Middle frontal gyrus (tissue), 1 donor: ENCODE results near the gene EEFSEC.

ENCODE experiments used
- DNase-seq: peaks from one replicate; pipeline ENCODE4 v3.0.0-alpha.2; 2015; ENCODE audit warnings: low spot score; ENCODE audit errors: extremely low spot score

Gene EEFSEC

GRCh38 chr3:128283421-128283820, 130.1 kb downstream of the EEFSEC start:
- DNase-seq = no peak

GRCh38 chr3:128285042-128285966, 132.0 kb downstream of the EEFSEC start:
- no peak for DNase-seq

- no peak for DNase-seq
These were observed 132.7 kb downstream of the EEFSEC start for GRCh38 chr3:128285967-128286321.

GRCh38 chr3:128286691-128287090, 133.4 kb downstream of the EEFSEC start:
- DNase-seq = no peak

DNA sequence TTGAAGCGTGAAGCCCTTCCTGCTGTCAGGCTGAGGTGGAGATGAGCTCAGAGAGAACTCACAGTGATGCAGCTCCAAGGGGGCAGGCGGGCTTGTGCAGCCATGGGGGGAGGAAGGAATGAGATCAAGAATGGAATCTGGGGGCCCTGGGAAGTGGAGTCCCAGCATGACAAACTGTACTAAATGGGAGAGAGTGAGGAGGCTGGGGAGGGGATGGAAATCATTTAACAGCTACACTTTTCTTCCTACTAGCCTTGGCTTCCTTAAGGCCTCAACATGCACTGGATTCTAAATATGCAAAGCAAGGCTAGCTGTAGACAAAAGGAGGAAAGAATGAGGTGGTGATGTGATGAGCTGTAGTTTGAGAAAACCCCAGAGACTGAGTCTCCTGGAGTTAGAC, 133.9 kb downstream of the EEFSEC start:
- DNase-seq = no peak

GRCh38 chr3:128289534-128289933, 136.3 kb downstream of the EEFSEC start:
- DNase-seq = no peak

- DNase-seq = no peak
These were observed 137.2 kb downstream of the EEFSEC start for GRCh38 chr3:128290484-128290883.

DNA sequence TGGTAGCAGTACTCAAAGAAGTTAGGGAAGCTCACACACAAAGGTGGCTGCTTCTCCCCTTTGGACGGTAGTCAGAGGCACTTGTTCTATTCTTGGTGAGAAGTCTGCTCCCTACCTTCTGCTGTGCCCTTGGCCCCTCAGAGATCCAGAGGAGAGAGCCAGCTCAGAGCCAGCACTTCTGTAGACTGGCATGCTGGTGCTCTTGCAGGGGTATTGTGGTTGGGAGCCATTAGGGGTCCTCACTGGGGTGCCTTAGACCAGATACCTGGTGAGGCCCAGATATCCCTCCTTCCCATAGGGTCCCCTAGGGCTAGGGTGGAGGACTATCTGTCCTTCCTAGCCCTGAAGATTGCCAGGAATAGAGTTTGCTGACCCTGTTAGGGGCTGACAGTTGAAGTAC, 140.6 kb downstream of the EEFSEC start:
- no peak for DNase-seq

DNA sequence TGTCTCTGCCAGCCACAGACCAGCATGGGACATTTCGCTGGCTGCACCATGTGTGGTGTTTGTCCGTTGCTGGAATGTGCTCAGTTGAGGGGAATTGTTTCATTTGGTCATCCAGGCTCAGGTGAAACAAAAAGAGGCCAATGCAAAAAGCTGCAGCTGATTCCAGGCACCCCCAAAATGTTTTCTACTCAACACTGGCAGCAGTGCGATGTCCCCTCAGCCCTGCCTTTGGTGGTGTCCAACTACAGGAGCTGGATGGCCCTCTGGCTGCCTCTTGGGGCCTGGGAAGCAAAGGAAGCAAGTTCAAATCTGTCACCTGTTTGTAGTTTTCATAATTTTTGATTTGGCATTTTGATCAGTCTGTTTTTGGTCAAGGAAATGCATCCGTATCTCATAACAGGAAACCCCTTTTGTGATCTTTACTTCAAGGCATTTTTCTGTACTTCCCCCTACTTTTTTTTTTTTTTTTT, 141.8 kb downstream of the EEFSEC start:
- no peak for DNase-seq

DNA sequence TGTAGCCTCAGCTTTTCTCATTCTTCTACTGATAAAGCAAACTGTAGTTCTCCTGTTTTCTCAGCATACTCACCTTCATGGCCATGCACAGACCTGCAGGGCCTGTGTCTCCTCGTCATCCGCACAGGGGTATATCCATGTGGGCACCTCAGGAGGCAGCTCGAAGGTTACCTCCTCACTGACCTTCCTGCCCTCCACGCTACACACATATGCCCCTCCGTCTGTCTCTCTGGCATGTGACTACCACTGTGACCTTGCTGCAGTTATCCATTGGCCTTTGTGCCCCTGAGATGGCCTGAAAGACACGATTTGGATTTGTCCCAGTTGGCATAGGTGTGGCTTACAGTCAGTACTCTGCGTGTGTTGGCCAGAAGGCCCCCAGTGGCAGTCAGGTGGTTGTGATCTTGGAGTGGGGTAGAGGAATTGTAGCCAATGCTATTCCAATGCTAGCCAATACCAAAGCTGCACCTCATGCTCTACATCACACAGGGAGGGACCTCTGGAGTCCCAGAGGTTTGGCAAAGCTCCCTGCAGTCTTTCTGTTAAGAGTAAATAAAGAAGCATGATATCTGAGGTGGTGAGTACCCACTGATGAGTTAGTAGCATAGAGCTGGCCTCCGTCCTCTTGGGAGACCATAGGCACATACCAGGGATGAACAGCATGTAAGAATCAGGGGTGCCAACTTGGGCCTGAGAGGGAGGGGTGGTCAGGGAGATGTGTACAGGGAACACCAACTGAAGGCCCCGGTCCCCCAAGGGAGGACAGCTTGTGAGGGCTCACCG, 143.4 kb downstream of the EEFSEC start:
- DNase-seq = no peak

- DNase-seq = no peak
These were observed 144.3 kb downstream of the EEFSEC start for GRCh38 chr3:128297401-128298138.

GRCh38 chr3:128301186-128302023, 148.1 kb downstream of the EEFSEC start:
- DNase-seq = no peak

DNA sequence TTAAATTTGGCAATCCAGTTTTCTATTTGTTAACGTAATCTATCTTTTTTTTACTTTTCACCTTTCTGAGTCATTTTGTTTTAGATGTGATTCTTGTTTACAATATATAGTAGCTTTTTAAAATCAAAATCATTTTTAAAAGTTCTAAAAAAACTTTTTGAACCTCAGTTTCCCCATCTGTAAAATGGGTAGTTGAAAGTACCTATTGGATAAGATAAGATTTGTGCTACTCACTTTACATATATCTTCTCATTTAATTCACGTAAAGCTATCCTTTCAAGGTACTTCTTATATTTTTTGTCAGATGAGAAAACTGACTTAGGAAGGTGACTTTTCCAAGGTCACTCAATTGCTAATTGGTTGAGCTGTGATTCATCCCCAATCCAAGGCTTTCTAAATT, 153.2 kb downstream of the EEFSEC start:
- no peak for DNase-seq

DNA sequence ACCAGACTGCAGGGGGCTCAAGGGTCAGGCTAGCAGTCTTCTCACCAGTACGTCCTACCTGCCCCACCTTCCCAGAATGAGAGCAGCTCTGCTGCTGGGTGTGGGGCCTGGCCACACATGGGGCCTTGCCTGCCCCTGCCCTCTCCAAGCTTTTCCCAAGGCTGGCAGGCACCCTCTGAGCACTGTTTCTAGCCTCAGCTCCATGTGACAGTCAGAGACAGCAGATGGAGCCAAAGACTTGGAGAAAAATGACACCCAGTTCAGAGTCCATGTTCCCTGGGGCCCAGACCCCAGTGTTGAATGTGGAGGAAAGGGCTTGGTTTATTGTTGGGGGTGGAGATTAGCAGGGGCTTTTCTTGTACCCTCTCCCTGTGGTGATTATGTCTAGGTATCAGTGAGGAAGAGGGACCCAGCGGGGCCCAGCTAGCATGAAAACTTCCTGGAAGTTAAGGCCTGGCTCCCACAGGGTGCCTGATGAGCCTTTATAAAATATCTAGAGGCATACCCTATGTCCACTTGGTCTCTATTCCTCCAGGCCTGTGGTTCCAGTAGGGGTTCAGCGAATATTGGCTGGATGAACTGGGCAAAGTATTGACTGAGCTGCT, 153.8 kb downstream of the EEFSEC start:
- DNase-seq = no peak

DNA sequence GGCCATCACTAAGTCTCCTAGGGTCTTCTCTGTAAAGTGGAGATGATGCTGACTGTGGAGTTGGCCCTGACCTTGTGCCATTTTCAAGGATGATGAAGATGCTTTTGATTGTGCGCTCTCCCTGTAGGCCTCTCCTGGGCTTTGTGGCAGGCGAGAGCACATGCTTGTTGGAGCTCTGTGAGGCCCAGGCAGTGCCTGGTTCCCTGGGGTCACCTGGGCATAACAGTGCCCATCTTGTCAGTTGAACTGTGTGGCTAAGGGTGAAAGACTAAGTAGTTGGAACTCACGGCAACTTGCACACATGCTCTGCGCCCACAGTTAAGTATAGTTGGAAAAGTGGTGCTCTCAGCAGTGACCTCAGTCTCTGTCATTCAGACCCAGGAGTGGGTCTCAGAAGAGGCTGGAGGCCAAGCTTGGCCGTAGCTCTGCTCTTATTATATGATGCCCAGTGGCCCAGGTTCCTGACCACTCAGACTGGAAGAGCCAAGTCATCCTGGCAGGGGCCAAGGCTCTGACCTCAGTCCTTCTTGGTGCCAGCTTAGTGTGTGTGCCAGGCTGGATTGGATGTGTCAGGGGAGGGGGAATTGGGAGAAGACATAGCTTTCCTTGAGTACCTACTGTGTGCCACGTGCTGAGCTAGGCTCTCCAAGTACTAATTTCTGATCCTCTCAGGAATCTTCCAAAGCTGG, 154.6 kb downstream of the EEFSEC start:
- no peak for DNase-seq

GRCh38 chr3:128309026-128309425, 155.7 kb downstream of the EEFSEC start:
- no peak for DNase-seq

DNA sequence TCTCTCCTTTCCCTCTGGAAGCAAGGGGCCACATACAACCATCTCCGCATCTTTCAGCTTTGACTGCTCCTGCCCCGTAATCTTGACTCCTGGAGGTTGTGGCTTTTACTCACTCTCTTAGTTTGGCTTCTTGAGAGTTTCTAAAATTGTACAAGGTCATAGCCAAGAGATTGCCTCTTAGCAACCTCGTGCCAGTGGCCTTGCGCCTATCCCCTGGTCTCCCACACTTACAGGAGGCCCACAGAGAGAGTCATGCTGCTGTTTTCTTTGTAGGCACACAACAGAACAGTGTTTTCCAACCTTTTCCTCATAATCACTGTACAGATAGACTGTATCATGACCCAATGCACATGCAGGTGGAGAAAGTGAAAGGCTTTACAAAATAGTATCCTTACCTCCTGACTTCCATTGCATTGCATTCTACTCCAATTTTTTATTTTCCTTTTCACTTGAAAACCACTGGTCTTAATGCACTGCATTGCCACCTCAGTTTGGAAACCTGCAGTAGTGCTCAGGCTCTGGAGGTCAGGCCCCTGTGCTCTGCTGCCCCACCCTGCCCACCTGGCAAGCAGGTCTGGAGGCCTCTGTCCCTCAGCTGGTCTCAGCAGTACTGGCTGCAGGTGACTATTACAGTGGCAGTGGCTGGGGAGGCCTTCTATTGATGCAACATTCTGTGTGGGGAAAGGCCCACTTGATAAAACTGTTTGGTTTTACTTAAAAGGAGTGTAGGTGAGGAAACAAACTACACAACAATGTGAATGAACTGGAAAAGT, 157.2 kb downstream of the EEFSEC start:
- no peak for DNase-seq

DNA sequence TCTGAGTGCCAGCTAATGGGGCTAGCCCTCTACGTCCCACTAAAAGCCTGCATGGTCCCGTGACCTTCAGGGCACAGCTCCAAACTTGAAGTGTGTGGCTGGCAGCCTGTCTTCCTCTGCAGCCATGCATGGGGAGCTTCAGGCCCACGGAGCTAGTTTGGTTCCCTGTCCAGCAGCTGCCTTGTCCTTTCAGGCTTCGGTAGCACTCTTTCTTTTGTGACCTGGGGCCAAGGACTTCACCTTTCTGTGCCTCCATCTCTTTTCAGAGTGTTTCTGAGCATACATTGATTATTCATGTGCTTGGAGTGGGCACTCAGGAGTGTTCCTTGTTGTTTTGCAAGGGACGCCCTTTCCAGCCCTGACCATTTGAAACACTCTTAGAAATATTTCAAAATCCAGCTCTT, 158.2 kb downstream of the EEFSEC start:
- no peak for DNase-seq

GRCh38 chr3:128312271-128312670, 159.0 kb downstream of the EEFSEC start:
- no peak for DNase-seq
